ENCODE data around the gene HOXA4.
A peak's percentile ranks its signal among the peaks of the same experiment; 100 is the strongest.

HOXA4 gene

DNA sequence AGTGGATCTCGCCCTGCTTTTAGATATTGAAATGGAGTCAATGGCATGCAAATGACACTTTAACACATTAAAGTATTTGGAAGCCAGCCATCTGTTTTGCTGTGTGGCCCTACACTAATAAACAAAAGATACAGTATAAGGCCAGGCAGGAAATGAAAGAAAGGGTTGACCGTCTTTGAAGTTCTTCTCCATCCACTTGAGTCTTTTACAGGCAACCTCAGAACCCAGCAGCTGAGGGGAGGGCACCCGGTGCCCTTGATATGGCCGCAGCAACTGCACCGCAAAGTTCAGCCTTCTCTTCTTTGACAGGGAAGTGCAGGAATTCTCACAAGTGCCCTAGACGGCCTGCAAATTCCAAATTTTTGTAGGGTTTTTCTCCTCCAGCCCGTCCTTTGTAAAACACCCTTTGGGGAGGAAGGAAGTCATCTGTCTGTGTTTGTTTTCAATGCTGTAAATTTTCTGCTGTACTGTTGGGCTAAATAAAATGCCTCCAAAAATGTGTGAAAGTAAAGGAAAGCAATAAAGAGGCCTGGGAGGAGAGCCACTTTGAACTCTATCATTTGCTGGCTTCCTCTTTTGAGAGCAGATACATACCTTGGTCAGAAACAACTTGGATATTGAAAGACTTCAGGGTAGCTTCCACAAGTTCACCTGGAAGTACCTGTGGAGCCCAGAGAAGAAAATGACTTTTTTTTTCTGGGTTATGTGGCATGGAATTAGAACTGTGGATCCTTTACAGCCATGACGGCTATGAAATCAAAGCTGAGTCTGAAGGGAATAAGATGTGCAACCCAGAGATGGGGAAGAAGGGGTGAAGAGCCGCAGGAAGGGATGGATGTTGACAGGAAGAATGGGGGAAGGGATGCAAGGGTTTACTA lies 38.4 kb downstream of the HOXA4 start:
- DNase-seq, result peak; percentile 45
- in situ Hi-C loops (cut with MboI; ENCODE audit: low pct_unique_long_range_greater_than_20kb, low sequenced_read_pairs), result no loop called here

DNA sequence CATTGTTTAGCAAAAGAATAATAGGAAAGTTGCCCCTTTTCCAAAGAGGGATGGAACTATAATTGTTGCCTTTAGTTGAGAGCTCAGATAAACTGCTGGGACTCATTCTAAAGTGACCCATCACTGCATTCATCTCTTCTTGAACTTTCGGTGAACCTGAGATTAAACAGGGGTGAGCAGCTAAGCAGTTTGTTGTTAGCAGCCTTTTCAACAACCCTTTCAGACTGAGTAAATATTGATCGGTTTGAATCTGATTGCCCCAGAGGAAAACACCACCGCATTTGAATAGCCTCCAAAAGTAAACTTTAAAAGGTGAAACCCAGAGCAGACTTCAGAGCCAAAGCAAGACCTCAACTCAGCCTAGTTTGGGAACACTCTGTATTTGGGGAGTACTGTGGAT lies 39.5 kb downstream of the HOXA4 start:
- in situ Hi-C loops (cut with MboI; ENCODE audit: low pct_unique_long_range_greater_than_20kb, low sequenced_read_pairs), result no loop called here
- no peak for DNase-seq

- in situ Hi-C loops (cut with MboI; ENCODE audit: low pct_unique_long_range_greater_than_20kb, low sequenced_read_pairs), result no loop called here
- no peak for DNase-seq
These were observed 42.3 kb downstream of the HOXA4 start for GRCh38 chr7:27088002-27088922.

- no peak for DNase-seq
- in situ Hi-C loops (cut with MboI; ENCODE audit: low pct_unique_long_range_greater_than_20kb, low sequenced_read_pairs), result no loop called here
These were observed 46.9 kb downstream of the HOXA4 start for GRCh38 chr7:27083646-27084045.

GRCh38 chr7:27082171-27082570 lies 48.4 kb downstream of the HOXA4 start:
- in situ Hi-C loops (cut with MboI; ENCODE audit: low pct_unique_long_range_greater_than_20kb, low sequenced_read_pairs), result no loop called here
- no peak for DNase-seq

- in situ Hi-C loops (cut with MboI; ENCODE audit: low pct_unique_long_range_greater_than_20kb, low sequenced_read_pairs), result no loop called here
- DNase-seq, result no peak
These were observed 49.6 kb downstream of the HOXA4 start for GRCh38 chr7:27080844-27081436.

DNA sequence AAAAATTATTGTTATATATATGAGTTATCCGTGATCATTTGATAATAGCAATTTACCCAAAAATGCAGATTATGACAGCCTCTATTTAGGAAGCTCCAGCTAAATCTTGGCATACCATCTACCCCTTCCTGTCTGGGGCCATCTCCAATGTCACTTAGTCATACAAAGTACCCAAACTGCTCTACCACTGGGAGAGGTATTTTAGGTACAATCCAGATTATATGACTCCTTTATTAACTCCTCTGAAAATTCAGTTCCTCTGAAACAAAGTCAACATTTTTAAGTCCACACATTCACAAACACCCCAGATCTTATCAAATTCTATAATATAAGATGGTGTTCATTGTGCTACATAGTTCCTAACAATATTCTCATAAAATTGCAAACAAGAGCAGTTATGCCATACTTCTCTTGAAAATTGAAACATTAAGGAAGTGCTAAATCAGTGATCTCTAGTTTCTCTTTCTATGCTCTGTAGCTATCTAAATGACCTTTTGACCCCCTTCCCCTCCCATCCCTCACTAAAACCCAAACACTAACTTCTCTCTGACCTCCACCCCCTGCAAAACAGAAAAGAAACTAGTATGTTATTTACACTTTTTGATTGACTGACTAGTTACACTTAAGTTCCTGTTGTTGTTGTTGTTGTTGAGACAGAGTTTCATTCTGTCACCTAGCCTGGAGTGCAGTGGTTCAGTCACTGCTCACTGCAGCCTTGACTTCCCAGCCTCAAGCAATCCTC lies 51.2 kb downstream of the HOXA4 start:
- in situ Hi-C loops (cut with MboI; ENCODE audit: low pct_unique_long_range_greater_than_20kb, low sequenced_read_pairs), result no loop called here
- DNase-seq, result no peak

DNA sequence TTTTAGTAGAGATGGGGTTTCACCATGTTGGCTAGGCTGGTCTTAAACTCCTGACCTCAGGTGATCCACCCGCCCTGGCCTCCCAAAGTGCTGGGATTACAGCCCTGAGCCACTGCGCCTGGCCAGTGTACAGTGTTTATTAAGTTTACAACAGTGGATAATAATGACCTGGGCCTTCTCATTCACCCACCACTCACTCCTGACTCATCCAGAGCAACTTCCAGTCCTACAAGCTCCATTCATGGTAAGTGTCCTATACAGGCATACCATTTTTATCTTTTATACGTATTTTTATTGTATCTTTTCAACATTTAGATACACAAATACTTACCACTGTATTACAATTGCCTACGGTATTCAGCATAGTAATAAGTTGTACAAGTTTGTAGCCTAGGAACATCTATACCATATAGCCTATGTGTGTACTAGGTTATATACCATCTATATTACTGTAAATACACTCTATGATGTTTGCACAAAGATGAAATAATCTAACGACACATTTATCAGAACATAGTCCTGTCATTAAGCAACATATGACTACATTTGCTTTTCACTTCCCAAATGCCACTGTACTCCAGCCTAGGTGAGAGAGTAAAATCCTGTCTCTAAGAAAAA lies 51.8 kb downstream of the HOXA4 start:
- in situ Hi-C loops (cut with MboI; ENCODE audit: low pct_unique_long_range_greater_than_20kb, low sequenced_read_pairs), result no loop called here

More for the DNA sequence above, 51.8 kb downstream of the HOXA4 start:
- no peak for DNase-seq

All from KBM-7 (cell line).